Measurements from ENCODE around the gene ZHX3.

DNA sequence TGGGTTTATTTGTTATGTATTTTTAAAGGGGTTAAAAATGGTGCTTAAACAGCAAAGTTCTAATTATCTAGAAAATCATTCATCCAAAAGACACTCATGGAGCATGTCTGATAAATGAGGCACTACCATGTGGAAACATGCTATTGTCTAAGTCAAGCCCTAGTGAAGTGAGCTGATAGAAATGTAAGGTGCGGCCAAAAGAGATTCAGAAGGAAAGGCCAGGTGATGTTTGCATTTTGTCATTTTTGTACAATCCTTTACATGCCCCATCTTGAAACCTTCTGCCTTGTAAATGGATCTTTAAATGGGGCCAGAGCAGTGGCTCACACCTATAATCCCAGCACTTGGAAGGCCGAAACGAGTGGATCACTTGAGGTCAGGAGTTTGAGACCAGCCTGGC lies 102.9 kb downstream of the ZHX3 start:
- TF ChIP-seq, protein P1, sequence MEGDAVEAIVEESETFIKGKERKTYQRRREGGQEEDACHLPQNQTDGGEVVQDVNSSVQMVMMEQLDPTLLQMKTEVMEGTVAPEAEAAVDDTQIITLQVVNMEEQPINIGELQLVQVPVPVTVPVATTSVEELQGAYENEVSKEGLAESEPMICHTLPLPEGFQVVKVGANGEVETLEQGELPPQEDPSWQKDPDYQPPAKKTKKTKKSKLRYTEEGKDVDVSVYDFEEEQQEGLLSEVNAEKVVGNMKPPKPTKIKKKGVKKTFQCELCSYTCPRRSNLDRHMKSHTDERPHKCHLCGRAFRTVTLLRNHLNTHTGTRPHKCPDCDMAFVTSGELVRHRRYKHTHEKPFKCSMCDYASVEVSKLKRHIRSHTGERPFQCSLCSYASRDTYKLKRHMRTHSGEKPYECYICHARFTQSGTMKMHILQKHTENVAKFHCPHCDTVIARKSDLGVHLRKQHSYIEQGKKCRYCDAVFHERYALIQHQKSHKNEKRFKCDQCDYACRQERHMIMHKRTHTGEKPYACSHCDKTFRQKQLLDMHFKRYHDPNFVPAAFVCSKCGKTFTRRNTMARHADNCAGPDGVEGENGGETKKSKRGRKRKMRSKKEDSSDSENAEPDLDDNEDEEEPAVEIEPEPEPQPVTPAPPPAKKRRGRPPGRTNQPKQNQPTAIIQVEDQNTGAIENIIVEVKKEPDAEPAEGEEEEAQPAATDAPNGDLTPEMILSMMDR (IDR thresholded peaks at IDR 0.05), result no peak
- TF ChIP-seq POLR2A (IDR thresholded peaks at IDR 0.05), result no peak

Data from heart left ventricle (tissue), 13 donors.